T-helper 1 cell treated with Interleukin-12 subunit alpha and Interleukin-12 subunit beta and Interleukin-4 antibody, amounts not matched to agents 30 μg/mL and 1 μg/mL, for 36 hours (primary cell): Measurements from ENCODE around the gene HDAC4.

Source experiments
- H3K27ac Mint-ChIP-seq: one replicate; pipeline ENCODE4 v1.8.0; 2021; ENCODE audit warnings: mild to moderate bottlenecking, mixed read lengths
- H3K27me3 Mint-ChIP-seq: one replicate; pipeline ENCODE4 v1.8.0; 2021; ENCODE audit warnings: low read depth, mixed read lengths
- H3K36me3 Mint-ChIP-seq: one replicate; pipeline ENCODE4 v1.8.0; 2021; ENCODE audit warnings: low read depth, mixed read lengths
- H3K4me1 Mint-ChIP-seq: one replicate; pipeline ENCODE4 v1.8.0; 2021; ENCODE audit warnings: low read depth, mixed read lengths
- H3K4me3 Mint-ChIP-seq: one replicate; pipeline ENCODE4 v1.8.0; 2021; ENCODE audit warnings: mild to moderate bottlenecking, moderate library complexity, mixed read lengths
- H3K9me3 Mint-ChIP-seq: one replicate; pipeline ENCODE4 v1.8.0; 2021; ENCODE audit warnings: mixed read lengths

Gene HDAC4

DNA sequence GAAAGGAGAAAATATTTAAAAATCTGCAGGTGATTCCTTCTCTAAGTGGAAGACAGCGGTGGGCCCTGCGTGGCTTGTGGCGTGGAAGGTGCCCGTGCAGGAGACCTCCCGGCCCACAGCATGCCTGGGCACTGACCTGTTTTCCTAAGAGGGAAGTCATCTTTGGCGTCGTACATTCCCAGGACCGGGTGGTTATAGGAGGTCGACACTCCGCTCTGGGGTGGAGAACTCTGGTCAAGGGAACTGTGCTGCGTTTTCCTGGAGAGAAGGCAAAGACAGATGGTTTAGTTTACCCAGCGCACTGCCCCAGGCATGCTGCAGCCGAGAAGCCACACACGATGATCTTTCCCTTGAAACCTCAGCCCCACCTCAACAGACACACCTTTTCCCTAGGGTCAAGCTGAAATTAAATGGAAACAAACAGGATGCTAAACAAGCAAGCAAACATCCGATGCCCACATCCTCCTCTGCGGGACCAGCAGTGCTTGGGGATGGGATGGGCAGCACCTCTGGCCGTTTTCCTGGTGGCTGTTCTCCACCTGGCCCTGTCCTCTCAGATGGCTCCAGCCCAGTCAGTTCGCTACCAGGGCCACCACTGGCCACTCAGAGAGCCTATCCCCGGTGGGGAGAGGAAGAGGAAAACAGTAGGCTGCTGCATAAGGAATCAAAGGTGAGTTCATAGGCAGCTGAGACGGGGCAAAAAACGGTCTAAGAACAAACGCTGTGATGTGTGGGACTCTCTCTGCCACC is 244.1 kb downstream of the HDAC4 start:
- Mint-ChIP-seq H3K4me1 (peaks cover 2% of the 10 kb centered on the region), H3K9me3 (no peaks in the 10 kb centered on the region), H3K27me3 (no peaks in the 10 kb centered on the region), H3K27ac (no peak overlapping the region), H3K4me3 (no peak overlapping the region), H3K36me3 (peaks cover 55% of the 10 kb centered on the region)

- H3K27me3 Mint-ChIP-seq = no peaks in the 10 kb centered on the region
- peaks cover 53% of the 10 kb centered on the region for H3K36me3 Mint-ChIP-seq
- no peak overlapping the region for H3K4me3 Mint-ChIP-seq
- peaks cover 4% of the 10 kb centered on the region for H3K4me1 Mint-ChIP-seq
- no peak overlapping the region for H3K27ac Mint-ChIP-seq
- H3K9me3 Mint-ChIP-seq = peaks cover 2% of the 10 kb centered on the region
Observed at GRCh38 chr2:239155806-239156480, 244.9 kb downstream of the HDAC4 start.

DNA sequence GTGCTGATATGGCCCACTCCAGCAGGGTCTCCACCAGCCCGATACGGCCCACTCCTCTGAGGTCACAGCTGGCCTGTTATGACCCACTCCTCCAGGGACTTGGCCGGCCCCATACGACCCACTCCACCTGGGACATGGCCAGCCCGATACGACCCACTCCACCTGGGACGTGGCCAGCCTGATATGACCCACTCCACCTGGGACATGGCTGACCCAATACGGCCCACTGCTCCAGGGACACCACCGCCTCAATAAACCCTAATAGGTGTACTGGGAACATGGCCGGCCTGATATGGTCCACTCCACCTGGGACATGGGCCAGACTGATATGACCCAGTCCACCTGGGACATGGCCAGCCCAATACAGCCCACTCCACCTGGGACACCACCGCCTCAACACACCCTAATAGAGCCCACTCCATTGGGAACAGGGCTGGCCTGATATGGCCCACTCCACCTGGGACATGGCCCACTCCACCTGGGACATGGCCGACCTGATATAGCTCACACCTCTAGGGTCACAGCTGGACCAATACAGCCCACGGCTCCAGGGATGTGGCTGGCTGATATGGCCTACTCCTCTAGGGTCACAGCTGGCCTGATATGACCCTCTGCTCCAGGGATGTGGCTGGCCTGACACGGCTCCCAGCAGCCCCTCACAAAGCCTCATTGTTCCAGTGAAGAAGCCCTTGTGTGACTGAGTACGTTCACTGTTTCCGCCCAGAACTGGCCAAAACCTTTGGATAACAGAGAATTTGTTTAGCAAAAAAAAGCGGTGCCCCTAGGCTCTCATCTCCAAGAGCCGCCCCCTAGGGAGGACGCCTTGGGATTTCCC is 245.6 kb downstream of the HDAC4 start:
- Mint-ChIP-seq H3K36me3 (peaks cover 52% of the 10 kb centered on the region), H3K27ac (no peak overlapping the region)

GRCh38 chr2:239153806-239154591 is 246.8 kb downstream of the HDAC4 start:
- Mint-ChIP-seq H3K27me3 (no peaks in the 10 kb centered on the region), H3K27ac (no peak overlapping the region), H3K4me3 (no peak overlapping the region), H3K36me3 (peaks cover 49% of the 10 kb centered on the region), H3K9me3 (peaks cover 9% of the 10 kb centered on the region), H3K4me1 (peaks cover 11% of the 10 kb centered on the region)

More for the DNA sequence above, 245.6 kb downstream of the HDAC4 start:
- Mint-ChIP-seq H3K9me3 (peaks cover 8% of the 10 kb centered on the region), H3K4me1 (peaks cover 9% of the 10 kb centered on the region), H3K4me3 (no peak overlapping the region), H3K27me3 (no peaks in the 10 kb centered on the region)

DNA sequence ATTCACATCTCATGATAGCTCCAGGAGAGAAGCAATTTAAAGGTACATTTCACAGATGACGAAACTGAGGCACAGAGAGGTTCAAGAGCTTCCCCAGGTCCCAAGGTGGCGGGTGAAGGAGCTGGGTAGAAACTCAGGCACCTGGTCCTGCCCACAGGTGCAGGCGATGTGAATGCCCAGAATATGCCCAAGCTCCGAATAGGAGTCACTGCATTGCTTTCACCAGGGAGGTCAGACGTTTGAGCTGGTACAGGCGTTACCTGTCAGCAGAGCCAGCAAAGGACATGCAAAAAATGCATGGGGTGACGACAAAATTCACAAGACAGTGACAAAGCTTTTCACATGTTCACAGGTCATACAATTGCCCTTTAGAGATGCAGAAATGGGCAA is 247.9 kb downstream of the HDAC4 start:
- Mint-ChIP-seq H3K4me1 (peaks cover 12% of the 10 kb centered on the region), H3K36me3 (peaks cover 52% of the 10 kb centered on the region), H3K4me3 (no peak overlapping the region), H3K9me3 (peaks cover 9% of the 10 kb centered on the region), H3K27ac (no peak overlapping the region), H3K27me3 (no peaks in the 10 kb centered on the region)

DNA sequence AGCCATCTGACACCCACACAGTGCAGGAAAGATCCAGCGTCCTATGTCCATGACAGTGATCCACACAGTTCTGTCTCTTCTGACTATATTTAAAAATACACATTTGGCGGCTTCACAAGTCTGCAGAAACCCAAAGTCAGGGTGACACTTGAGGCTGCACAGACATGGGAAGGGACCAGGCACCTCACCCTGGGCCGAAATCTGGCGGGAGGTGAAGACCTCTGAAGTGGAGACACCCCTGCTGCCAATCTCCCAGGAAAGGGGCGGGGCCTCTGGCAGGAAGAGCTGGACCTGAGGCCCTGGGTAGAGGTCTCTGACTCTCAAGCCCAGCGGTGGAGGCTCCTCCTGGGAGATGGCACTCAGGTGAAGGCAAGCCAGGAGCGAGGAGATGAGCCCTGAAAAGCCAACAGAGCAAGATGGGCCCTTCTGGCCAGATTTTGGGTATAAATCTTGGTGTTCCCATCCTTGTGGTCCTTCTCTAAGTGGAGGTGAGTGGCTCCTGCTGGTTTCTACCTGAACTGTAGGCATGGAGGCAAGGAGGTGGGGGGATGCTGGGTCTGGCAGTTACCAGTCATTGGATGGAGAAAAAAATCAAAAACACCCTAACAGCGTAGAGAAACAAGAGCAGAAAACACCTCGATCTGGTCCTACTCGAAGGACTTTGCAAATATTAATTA is 248.4 kb downstream of the HDAC4 start:
- peaks cover 55% of the 10 kb centered on the region for H3K36me3 Mint-ChIP-seq
- H3K27me3 Mint-ChIP-seq = no peaks in the 10 kb centered on the region
- peaks cover 12% of the 10 kb centered on the region for H3K4me1 Mint-ChIP-seq
- H3K4me3 Mint-ChIP-seq = no peak overlapping the region
- H3K27ac Mint-ChIP-seq = no peak overlapping the region
- H3K9me3 Mint-ChIP-seq = peaks cover 9% of the 10 kb centered on the region

- Mint-ChIP-seq H3K9me3 (peaks cover 9% of the 10 kb centered on the region), H3K36me3 (peaks cover 55% of the 10 kb centered on the region)
Observed at GRCh38 chr2:239151201-239152131, 249.4 kb downstream of the HDAC4 start.

GRCh38 chr2:239150125-239151011 is 250.5 kb downstream of the HDAC4 start:
- H3K27me3 Mint-ChIP-seq = no peaks in the 10 kb centered on the region
- H3K27ac Mint-ChIP-seq = peak overlapping the region; percentile 87
- no peak overlapping the region for H3K4me3 Mint-ChIP-seq
- H3K4me1 Mint-ChIP-seq = peaks cover 24% of the 10 kb centered on the region
- H3K9me3 Mint-ChIP-seq = peaks cover 9% of the 10 kb centered on the region
- peaks cover 55% of the 10 kb centered on the region for H3K36me3 Mint-ChIP-seq

More at GRCh38 chr2:239151201-239152131, 249.4 kb downstream of the HDAC4 start:
- Mint-ChIP-seq H3K4me3 (no peak overlapping the region), H3K27me3 (no peaks in the 10 kb centered on the region), H3K27ac (peak overlapping the region; percentile 87), H3K4me1 (peaks cover 15% of the 10 kb centered on the region)

GRCh38 chr2:239149501-239149900 is 251.3 kb downstream of the HDAC4 start:
- no peak overlapping the region for H3K4me3 Mint-ChIP-seq
- H3K9me3 Mint-ChIP-seq = peaks cover 9% of the 10 kb centered on the region
- peaks cover 24% of the 10 kb centered on the region for H3K4me1 Mint-ChIP-seq
- H3K36me3 Mint-ChIP-seq = peaks cover 53% of the 10 kb centered on the region
- no peaks in the 10 kb centered on the region for H3K27me3 Mint-ChIP-seq
- no peak overlapping the region for H3K27ac Mint-ChIP-seq

- no peaks in the 10 kb centered on the region for H3K27me3 Mint-ChIP-seq
- H3K9me3 Mint-ChIP-seq = peaks cover 9% of the 10 kb centered on the region
- H3K4me1 Mint-ChIP-seq = peaks cover 26% of the 10 kb centered on the region
- H3K4me3 Mint-ChIP-seq = no peak overlapping the region
- peaks cover 53% of the 10 kb centered on the region for H3K36me3 Mint-ChIP-seq
- peak overlapping the region; percentile 11 for H3K27ac Mint-ChIP-seq
Observed at GRCh38 chr2:239148495-239149200, 252.2 kb downstream of the HDAC4 start.

DNA sequence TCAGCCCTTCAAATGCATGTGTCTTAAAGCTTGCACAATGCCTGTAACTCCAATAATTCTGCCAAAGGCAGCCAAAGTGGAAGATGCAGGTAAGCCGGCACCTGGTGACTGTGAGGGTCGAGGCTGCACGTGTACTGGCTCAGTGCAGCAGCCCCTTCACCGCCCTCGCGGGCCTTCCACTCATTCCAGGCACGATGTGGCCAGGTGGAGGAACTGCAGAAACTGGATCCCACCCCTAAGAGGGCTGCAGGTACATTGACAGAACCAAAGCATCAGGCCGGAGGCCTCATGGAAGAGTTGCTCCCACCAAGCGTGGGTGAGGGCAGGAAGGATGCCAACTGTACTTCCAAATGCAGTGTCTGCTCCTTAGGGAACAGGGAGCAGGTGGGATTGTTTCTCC is 253.4 kb downstream of the HDAC4 start:
- H3K36me3 Mint-ChIP-seq = peaks cover 54% of the 10 kb centered on the region
- peaks cover 28% of the 10 kb centered on the region for H3K4me1 Mint-ChIP-seq
- H3K9me3 Mint-ChIP-seq = peaks cover 9% of the 10 kb centered on the region

More for the DNA sequence above, 253.4 kb downstream of the HDAC4 start:
- H3K4me3 Mint-ChIP-seq = no peak overlapping the region
- H3K27ac Mint-ChIP-seq = no peak overlapping the region
- no peaks in the 10 kb centered on the region for H3K27me3 Mint-ChIP-seq
